Measurements from ENCODE around the gene NADSYN1. TPM values are rescaled to one million over a fixed set of nuclear protein-coding genes. Genes with fewer than 3 reads are reported as not detected.

The NADSYN1 gene
- polyA plus RNA-seq, 3 donors, result 44.1 to 162 (median 44.8) TPM

GRCh38 chr11:71425860-71426259, 27.1 kb upstream of the NADSYN1 start:
- no peaks in the 10 kb centered on the region for H3K36me3 ChIP-seq (replicated peaks in 1 of 2; ENCODE audit: control insufficient read depth in 1 of 2, insufficient read depth in 2 of 2, low read length in 2 of 2)
- H3K9me3 Mint-ChIP-seq, result peaks cover 0 to 9% (median 0%) of the 10 kb centered on the region in 7 donors
- H3K27ac ChIP-seq (ENCODE audit: low read depth in 1 of 2, low read length in 2 of 2), result no peak overlapping the region
- intact Hi-C loops (cut with micrococcal nuclease), result no loop called here
- TF ChIP-seq, protein P1, sequence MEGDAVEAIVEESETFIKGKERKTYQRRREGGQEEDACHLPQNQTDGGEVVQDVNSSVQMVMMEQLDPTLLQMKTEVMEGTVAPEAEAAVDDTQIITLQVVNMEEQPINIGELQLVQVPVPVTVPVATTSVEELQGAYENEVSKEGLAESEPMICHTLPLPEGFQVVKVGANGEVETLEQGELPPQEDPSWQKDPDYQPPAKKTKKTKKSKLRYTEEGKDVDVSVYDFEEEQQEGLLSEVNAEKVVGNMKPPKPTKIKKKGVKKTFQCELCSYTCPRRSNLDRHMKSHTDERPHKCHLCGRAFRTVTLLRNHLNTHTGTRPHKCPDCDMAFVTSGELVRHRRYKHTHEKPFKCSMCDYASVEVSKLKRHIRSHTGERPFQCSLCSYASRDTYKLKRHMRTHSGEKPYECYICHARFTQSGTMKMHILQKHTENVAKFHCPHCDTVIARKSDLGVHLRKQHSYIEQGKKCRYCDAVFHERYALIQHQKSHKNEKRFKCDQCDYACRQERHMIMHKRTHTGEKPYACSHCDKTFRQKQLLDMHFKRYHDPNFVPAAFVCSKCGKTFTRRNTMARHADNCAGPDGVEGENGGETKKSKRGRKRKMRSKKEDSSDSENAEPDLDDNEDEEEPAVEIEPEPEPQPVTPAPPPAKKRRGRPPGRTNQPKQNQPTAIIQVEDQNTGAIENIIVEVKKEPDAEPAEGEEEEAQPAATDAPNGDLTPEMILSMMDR (IDR thresholded peaks at IDR 0.05), result no peak
- H4K20me1 ChIP-seq (ENCODE audit: insufficient read depth, low read length), result no peaks in the 10 kb centered on the region
- H3K9me3 ChIP-seq (replicated peaks in 1 of 2; ENCODE audit: control insufficient read depth in 1 of 2, insufficient read depth in 1 of 2, low read length in 2 of 2), result no peaks in the 10 kb centered on the region
- H3K4me3 ChIP-seq (replicated peaks in 1 of 3; ENCODE audit: low read depth in 2 of 3, low read length in 3 of 3), result no peak overlapping the region
- no peaks in the 10 kb centered on the region for H3K4me1 Mint-ChIP-seq
- no peak for DNase-seq
- H3K4me3 Mint-ChIP-seq, result no peak overlapping the region
- no peak overlapping the region for H2AFZ ChIP-seq (ENCODE audit: insufficient read depth, low read depth, low read length, poor library complexity, severe bottlenecking)
- H3K27me3 ChIP-seq (ENCODE audit: control insufficient read depth in 2 of 2, insufficient read depth in 2 of 2, low read length in 2 of 2), result no peaks in the 10 kb centered on the region
- no peaks in the 10 kb centered on the region for H3K36me3 Mint-ChIP-seq
- H3K27me3 Mint-ChIP-seq (ENCODE audit: low read depth in 3 of 3), result peaks cover 0 to 16% (median 11%) of the 10 kb centered on the region in 3 donors
- H3K4me1 ChIP-seq (ENCODE audit: control insufficient read depth in 1 of 2, insufficient read depth in 2 of 2, low read length in 2 of 2), result no peaks in the 10 kb centered on the region
- no peak overlapping the region for H3K9ac ChIP-seq (ENCODE audit: insufficient read depth, low read length, poor library complexity, severe bottlenecking)
- H3K27ac Mint-ChIP-seq, result peak overlapping the region in 1 of 7 donors; percentile 38
- H3K79me2 ChIP-seq (ENCODE audit: insufficient read depth, low read length), result no peaks in the 10 kb centered on the region
- H3K4me2 ChIP-seq (replicated peaks; ENCODE audit: extremely low read depth, low read length, poor library complexity, severe bottlenecking), result no peak overlapping the region
- WGBS (ENCODE audit: insufficient coverage), result 82% methylated on average over 4 of the region's 4 CpGs

- no CpG with 5 or more reads among the region's 3 CpGs for WGBS (ENCODE audit: insufficient coverage)
- peaks cover 0 to 9% (median 0%) of the 10 kb centered on the region in 7 donors for H3K9me3 Mint-ChIP-seq
- Histone ChIP-seq H3K9ac (ENCODE audit: insufficient read depth, low read length, poor library complexity, severe bottlenecking) (no peak overlapping the region), H3K27me3 (ENCODE audit: control insufficient read depth in 2 of 2, insufficient read depth in 2 of 2, low read length in 2 of 2) (no peaks in the 10 kb centered on the region), H3K79me2 (ENCODE audit: insufficient read depth, low read length) (no peaks in the 10 kb centered on the region), H3K4me1 (ENCODE audit: control insufficient read depth in 1 of 2, insufficient read depth in 2 of 2, low read length in 2 of 2) (no peaks in the 10 kb centered on the region), H3K4me3 (replicated peaks in 1 of 3; ENCODE audit: low read depth in 2 of 3, low read length in 3 of 3) (no peak overlapping the region), H4K20me1 (ENCODE audit: insufficient read depth, low read length) (no peaks in the 10 kb centered on the region), H3K36me3 (replicated peaks in 1 of 2; ENCODE audit: control insufficient read depth in 1 of 2, insufficient read depth in 2 of 2, low read length in 2 of 2) (no peaks in the 10 kb centered on the region), H2AFZ (ENCODE audit: insufficient read depth, low read depth, low read length, poor library complexity, severe bottlenecking) (no peak overlapping the region), H3K9me3 (replicated peaks in 1 of 2; ENCODE audit: control insufficient read depth in 1 of 2, insufficient read depth in 1 of 2, low read length in 2 of 2) (no peaks in the 10 kb centered on the region), H3K27ac (ENCODE audit: low read depth in 1 of 2, low read length in 2 of 2) (no peak overlapping the region), H3K4me2 (replicated peaks; ENCODE audit: extremely low read depth, low read length, poor library complexity, severe bottlenecking) (no peak overlapping the region)
- H3K27me3 Mint-ChIP-seq (ENCODE audit: low read depth in 3 of 3), result peaks cover 0 to 16% (median 13%) of the 10 kb centered on the region in 3 donors
- intact Hi-C loops (cut with micrococcal nuclease), result no loop called here
- DNase-seq, result no peak
- H3K36me3 Mint-ChIP-seq, result no peaks in the 10 kb centered on the region
- no peak overlapping the region for H3K4me3 Mint-ChIP-seq
- TF ChIP-seq, protein P1 (IDR thresholded peaks at IDR 0.05), result no peak
- no peaks in the 10 kb centered on the region for H3K4me1 Mint-ChIP-seq
- no peak overlapping the region for H3K27ac Mint-ChIP-seq
These were observed 26.6 kb upstream of the NADSYN1 start for GRCh38 chr11:71426413-71426812.

Data from CD14-positive monocyte (primary cell).